22Rv1 (cell line): ENCODE measurements around the gene ZACN.

ENCODE experiments used
- CTCF ChIP-seq: fragments of 450-650 bp; IDR thresholded peaks from 2 replicates; pipeline ENCODE4 v1.5.1; 2017; ENCODE audit warnings: mild to moderate bottlenecking
- ZFX ChIP-seq: fragments of 450-650 bp; IDR thresholded peaks from 2 replicates; pipeline ENCODE4 v1.6.1; 2017; ENCODE audit warnings: antibody characterized with exemption, borderline replicate concordance

GRCh38 chr17:76048711-76049110, 30.3 kb upstream of the ZACN start:
- TF ChIP-seq ZFX = no peak
- no peak for TF ChIP-seq CTCF
